HUES48 (cell line): ENCODE data around the gene PRM1.
"Not testable (repeated sequence)": the region's sequence is repeated elsewhere in the genome, so short reads cannot be mapped to it uniquely, and the experiment has no call there.

Source experiments
- H3K27ac ChIP-seq: one replicate; pipeline ENCODE4 v1.7.0; 2013; ENCODE audit warnings: low read depth, low read length, inconsistent platforms
- H3K27me3 ChIP-seq: 2 replicates; pipeline ENCODE4 v1.6.1; 2013; ENCODE audit warnings: mild to moderate bottlenecking, low read length; ENCODE audit not compliant: control insufficient read depth, insufficient read depth
- H3K36me3 ChIP-seq: 2 replicates; pipeline ENCODE4 v1.6.1; 2013; ENCODE audit warnings: low read length; ENCODE audit not compliant: control insufficient read depth, insufficient read depth
- H3K4me1 ChIP-seq: 2 replicates; pipeline ENCODE4 v1.6.1; 2013; ENCODE audit warnings: mild to moderate bottlenecking, low read length; ENCODE audit not compliant: control insufficient read depth, insufficient read depth
- H3K4me3 ChIP-seq: 2 replicates; pipeline ENCODE4 v1.5.1; 2013; ENCODE audit warnings: mild to moderate bottlenecking, low read depth, low read length
- H3K9ac ChIP-seq: 2 replicates; pipeline ENCODE4 v1.6.1; 2013; ENCODE audit warnings: mild to moderate bottlenecking, low read depth, low read length, moderate library complexity
- H3K9me3 ChIP-seq: 2 replicates; pipeline ENCODE4 v1.6.1; 2013; ENCODE audit warnings: low read length; ENCODE audit not compliant: control insufficient read depth, insufficient read depth

PRM1 gene

DNA sequence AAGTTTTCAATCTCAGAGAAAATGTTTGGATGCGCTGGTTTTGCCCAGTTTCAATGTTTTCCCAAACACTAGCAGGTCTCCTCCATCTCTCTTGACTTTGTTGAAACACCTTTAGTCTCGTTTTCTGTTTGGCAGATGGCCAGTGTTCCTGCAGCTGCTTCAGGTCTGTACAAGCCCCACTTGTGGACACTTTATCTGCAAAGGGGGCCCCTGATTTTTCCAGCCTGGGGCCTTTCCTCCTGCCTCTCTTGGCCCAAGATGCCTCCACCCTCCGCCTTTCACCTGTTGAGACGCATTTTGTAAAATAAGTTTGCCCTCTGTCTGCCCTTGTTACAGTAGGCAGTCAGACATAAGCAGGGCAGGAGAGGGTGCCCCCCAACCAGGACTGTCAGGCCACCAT, 21.8 kb upstream of the PRM1 start:
- H3K4me1 ChIP-seq: 0 out of 2 replicates have a peak, but pooled peaks cover 7% of the 10 kb centered on the region
- no peak overlapping the region for H3K9ac ChIP-seq
- no peak overlapping the region for H3K27ac ChIP-seq
- H3K27me3 ChIP-seq: no peaks in the 10 kb centered on the region
- no peaks in the 10 kb centered on the region for H3K36me3 ChIP-seq
- H3K9me3 ChIP-seq: no peaks in the 10 kb centered on the region
- H3K4me3 ChIP-seq: no peak overlapping the region

DNA sequence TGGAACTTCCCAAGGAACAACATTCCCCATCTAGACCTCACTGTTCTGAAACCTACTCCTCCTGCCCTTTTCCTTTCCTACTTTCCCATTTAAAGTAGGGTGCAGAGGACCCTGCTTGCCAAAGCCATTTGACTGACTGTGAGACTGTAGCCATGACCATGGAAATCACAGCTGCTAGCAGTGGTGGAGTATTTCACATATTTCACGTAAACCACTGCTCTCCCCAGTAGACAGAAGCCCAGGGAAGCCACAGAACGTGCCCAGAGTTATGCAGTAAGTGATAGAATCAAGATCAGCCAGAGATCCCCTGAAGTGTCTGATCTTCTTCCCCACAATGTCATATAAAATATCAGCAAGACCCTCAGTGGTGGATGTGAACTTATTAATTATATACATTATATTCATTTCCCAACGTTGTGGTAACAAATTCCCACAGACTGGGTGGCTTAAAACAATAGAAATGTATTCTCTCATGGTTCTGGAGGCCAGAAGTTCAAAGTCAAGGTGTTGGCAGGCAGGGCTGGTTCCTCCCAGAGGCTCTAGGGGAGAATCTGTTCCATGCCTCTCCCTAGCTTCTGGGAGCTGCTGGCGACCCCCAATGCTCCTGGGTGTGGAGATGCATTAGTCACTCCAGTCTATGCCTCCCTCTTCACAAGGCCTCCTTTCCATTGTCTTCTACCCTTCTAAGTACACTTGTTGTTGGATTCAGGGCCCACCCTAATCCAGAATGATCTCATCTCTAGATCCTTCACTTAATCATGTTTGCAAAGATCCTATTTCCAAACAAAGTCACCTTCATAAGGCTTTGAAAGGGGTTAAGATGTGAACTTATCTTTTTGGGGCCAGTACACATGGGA, 20.7 kb upstream of the PRM1 start:
- Histone ChIP-seq H3K27ac (no peak overlapping the region), H3K9me3 (no peaks in the 10 kb centered on the region), H3K9ac (no peak overlapping the region), H3K4me3 (no peak overlapping the region), H3K36me3 (no peaks in the 10 kb centered on the region), H3K27me3 (no peaks in the 10 kb centered on the region), H3K4me1 (peaks cover 18% of the 10 kb centered on the region)

DNA sequence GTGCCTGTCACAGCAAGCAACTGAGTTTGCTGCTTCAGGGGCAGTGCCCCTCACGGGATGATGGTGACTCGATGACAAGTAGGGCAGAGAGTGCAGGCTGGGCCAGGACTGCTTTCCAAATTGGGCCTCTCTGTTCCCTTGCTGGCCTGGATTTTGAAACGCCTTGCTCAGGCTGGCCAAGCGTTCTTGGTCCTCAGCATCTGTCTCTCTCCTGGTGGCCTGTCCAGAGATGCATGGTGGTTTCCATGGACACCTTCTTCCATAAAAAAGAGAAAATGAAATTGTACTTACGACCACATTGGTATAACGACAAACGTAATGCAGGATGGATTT, 19.4 kb upstream of the PRM1 start:
- Histone ChIP-seq H3K9me3 (no peaks in the 10 kb centered on the region), H3K36me3 (no peaks in the 10 kb centered on the region), H3K4me1 (peaks cover 19% of the 10 kb centered on the region), H3K27ac (no peak overlapping the region), H3K9ac (no peak overlapping the region), H3K4me3 (no peak overlapping the region), H3K27me3 (no peaks in the 10 kb centered on the region)

DNA sequence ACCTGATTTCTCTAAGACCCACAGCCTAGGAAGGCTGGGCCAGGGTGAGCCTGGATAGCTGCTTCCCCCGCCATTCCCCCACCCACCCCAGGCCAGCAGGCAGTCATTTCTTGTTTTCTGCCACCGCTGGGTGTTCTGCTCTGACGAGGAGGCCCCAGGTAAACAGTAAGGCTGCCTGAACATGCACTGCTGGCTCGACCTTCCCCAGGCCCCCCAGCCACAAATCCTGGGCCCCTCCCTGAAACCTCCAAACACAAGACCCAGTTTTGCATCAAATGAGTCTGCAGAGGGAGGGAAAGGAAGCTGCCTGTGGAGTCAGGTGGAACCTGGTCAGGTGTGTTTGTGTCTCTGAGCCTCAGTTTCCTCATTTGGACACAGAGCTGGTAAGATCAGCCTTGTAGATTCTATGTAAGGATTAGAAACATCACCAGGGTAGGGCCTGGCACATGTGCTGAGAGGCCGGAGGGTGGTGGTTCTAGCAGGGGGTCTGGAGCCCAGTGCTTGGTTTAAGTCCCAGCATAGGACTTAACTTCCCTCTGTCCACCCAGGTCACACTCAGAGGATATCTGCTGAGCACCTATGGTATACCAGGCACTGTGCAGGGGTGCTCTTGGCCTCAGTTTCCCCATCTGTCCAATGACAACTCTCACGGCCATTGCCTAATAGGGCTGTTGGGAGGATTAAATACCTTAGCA, 18.9 kb upstream of the PRM1 start:
- Histone ChIP-seq H3K4me3 (no peak overlapping the region), H3K9me3 (no peaks in the 10 kb centered on the region), H3K36me3 (no peaks in the 10 kb centered on the region), H3K4me1 (peaks cover 19% of the 10 kb centered on the region), H3K27me3 (no peaks in the 10 kb centered on the region), H3K27ac (no peak overlapping the region), H3K9ac (no peak overlapping the region)

DNA sequence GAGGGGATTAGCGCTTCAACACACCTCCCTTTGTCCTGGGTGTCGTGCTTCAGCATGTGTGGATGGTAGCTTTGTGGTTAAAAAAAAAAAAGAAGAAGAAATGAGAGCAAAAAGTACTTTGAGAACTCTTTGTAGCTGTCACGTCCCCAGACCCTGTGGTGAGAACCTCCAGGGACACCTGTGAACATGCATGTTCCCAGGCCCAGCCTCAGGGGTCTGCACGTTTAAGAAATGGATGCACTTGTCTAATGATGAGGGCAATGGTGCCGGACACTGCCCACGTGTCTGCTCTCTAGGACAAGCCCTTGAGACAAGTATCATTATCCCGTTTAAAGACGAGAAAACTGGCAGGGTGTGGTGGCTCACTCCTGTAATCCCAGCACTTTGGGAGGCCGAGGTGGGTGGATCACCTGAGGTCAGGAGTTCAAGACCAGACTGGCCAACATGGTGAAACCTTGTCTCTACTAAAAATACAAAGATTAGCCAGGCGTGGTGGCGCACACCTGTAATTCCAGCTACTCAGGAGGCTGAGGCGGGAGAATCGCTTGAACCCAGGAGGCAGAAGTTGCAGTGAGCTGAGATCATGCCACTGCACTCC, 17.9 kb upstream of the PRM1 start:
- not testable (repeated sequence) for H3K27me3 ChIP-seq, H3K9ac ChIP-seq, H3K4me3 ChIP-seq, H3K9me3 ChIP-seq, H3K27ac ChIP-seq, H3K36me3 ChIP-seq
- H3K4me1 ChIP-seq: peaks cover 19% of the 10 kb centered on the region

DNA sequence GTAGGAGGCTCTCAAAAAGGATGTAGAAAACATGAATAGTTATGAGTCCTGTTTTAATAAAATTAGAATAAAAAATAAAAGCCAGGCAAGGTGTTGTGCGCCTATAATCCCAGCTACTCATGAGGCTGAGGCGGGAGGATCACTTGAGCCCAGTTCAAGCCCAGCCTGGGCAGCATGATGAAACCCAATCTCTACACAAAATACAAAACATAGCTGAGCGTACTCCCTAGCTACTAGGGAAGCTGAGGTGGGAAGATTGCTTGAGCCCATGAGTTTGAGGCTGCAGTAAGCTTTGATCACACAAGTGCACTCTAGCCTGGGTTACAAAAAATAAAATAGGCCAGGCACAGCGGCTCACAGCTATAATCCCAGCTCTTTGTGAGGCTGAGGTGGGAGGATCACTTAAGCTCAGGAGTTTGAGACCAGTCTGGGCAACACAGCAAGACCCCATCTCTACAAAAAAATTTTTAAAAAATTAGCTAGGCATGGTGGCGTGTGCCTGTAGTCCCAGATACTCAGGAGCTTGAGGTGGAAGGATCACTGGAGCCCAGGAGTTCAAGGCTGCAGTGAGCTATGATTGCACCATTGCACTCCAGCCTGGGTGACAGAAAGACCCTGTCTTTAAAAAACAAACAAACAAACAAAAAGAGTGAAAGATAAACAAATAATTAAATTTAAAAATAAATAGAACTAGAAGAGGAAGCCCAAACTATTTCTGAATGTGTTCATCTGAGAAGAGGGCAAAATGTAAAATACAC, 17.2 kb upstream of the PRM1 start:
- H3K27me3 ChIP-seq: no peaks in the 10 kb centered on the region
- no peaks in the 10 kb centered on the region for H3K9me3 ChIP-seq
- no peak overlapping the region for H3K4me3 ChIP-seq
- H3K9ac ChIP-seq: no peak overlapping the region
- peaks cover 19% of the 10 kb centered on the region for H3K4me1 ChIP-seq
- no peak overlapping the region for H3K27ac ChIP-seq
- no peaks in the 10 kb centered on the region for H3K36me3 ChIP-seq

- H3K27me3 ChIP-seq: no peaks in the 10 kb centered on the region
- H3K27ac ChIP-seq: no peak overlapping the region
- H3K4me1 ChIP-seq: peaks cover 19% of the 10 kb centered on the region
- no peak overlapping the region for H3K9ac ChIP-seq
- H3K9me3 ChIP-seq: no peaks in the 10 kb centered on the region
- no peaks in the 10 kb centered on the region for H3K36me3 ChIP-seq
- H3K4me3 ChIP-seq: no peak overlapping the region
These were observed 16.5 kb upstream of the PRM1 start for GRCh38 chr16:11297492-11298142.

DNA sequence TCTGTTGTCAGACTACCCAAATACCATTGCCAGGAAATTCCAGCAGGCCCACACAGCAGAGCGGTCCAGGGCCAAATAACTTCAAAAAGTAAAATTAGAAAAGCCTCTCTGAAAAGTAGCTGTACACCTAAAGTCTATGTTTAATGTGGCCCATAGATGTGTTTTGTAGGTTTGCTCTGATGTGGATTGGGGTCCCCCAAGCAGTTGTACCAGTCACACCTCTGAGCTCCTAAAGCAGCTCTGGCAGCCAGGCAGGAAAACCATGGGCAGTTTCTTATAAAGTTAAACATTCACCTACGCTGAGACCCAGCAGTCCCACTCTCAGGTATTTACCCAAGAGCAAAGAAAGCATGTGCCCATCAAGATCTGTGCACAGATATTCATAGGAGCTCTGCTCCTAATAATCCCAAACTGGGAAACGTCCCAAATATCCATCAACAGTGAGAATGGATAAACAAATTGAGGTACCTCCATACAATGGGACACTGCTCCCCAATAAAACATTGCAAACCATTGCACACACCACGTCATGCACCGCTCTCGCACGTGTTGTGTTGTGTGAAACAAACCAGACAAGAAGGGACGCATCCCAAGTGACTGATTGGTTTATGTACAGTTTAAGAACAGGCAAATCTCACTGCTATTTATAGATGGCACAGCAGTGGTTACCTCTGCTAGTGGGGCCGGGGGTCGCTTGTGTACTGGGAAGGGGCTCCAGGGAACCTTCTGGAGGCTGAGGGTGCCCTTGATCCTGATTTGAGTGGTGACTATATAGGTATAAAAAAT, 15.8 kb upstream of the PRM1 start:
- no peak overlapping the region for H3K9ac ChIP-seq

DNA sequence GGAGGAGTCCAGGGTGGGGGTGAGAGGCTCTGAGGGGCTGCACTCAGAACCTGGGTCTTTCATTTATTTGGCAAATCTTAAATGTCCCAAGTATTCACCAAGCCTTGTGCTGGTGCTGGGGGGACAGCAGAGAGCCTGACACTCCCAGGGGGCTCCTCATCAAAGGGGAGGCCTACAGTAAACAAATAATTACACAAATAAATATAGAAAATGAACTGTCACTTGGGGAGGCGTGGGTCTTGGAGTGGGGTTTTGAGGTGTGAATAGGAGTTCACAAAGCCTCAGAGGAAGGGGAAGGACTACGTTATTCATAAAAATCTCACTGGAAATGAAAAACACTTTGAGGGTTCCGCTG, 15.2 kb upstream of the PRM1 start:
- H3K27ac ChIP-seq: no peak overlapping the region
- no peaks in the 10 kb centered on the region for H3K36me3 ChIP-seq
- no peaks in the 10 kb centered on the region for H3K27me3 ChIP-seq
- H3K4me1 ChIP-seq: peaks cover 23% of the 10 kb centered on the region
- H3K9me3 ChIP-seq: no peaks in the 10 kb centered on the region
- no peak overlapping the region for H3K9ac ChIP-seq
- no peak overlapping the region for H3K4me3 ChIP-seq

More for the DNA sequence above, 15.8 kb upstream of the PRM1 start:
- Histone ChIP-seq H3K27ac (no peak overlapping the region), H3K27me3 (no peaks in the 10 kb centered on the region), H3K4me1 (peaks cover 19% of the 10 kb centered on the region), H3K36me3 (no peaks in the 10 kb centered on the region), H3K4me3 (no peak overlapping the region), H3K9me3 (no peaks in the 10 kb centered on the region)

DNA sequence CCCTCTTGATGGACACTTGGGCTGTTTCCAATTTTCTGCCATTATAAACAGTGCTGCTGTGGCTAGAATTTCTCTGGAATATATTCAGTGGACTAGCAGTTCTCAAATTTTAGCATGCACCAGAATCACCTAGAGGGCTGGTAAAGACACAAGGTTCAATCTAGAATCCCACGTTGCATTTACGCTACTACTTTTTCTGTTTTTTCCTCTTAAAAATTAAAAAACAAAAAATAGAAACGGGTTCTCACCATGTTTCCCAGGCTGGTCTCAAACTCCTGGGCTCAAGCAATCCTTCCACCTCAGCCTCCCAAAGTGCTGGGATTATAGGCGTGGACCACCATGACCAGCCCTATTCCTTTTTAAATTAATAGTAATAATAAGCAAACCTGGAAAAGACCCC, 14.5 kb upstream of the PRM1 start:
- Histone ChIP-seq H3K27ac (no peak overlapping the region), H3K4me3 (no peak overlapping the region), H3K9ac (no peak overlapping the region)

More for the DNA sequence above, 14.5 kb upstream of the PRM1 start:
- Histone ChIP-seq H3K9me3 (no peaks in the 10 kb centered on the region), H3K27me3 (no peaks in the 10 kb centered on the region), H3K36me3 (no peaks in the 10 kb centered on the region), H3K4me1 (peaks cover 23% of the 10 kb centered on the region)
